Neural cell (in vitro differentiated cells): Measurements from ENCODE around the gene S100A13. TPM values are rescaled to one million over a fixed set of nuclear protein-coding genes. Genes with fewer than 3 reads are reported as not detected.
"Not testable (repeated sequence)": the region's sequence is repeated elsewhere in the genome, so short reads cannot be mapped to it uniquely, and the experiment has no call there.

Experiments
- H2AFZ ChIP-seq: fragments of 200-600, 300-800 bp; sonication (generic), shearing (Covaris generic); 2 replicates; pipeline ENCODE4 v1.6.0; 2014; ENCODE audit warnings: low read depth, mild to moderate bottlenecking, antibody characterized with exemption, low read length, moderate library complexity
- H3F3A ChIP-seq: fragments of 200-600 bp; shearing (Covaris generic); 2 replicates; pipeline ENCODE4 v1.6.1; 2016; ENCODE audit warnings: mild to moderate bottlenecking, moderate library complexity, mixed read lengths, antibody characterized with exemption, low read length; ENCODE audit not compliant: insufficient read depth, poor library complexity, severe bottlenecking
- H3K27ac ChIP-seq: fragments of 200-600, 300-800 bp; sonication (generic), shearing (Covaris generic); 2 replicates; pipeline ENCODE4 v1.5.1; 2014; ENCODE audit warnings: mild to moderate bottlenecking, low read length, moderate library complexity
- H3K27me3 ChIP-seq: fragments of 300-800, 200-600 bp; sonication (generic), shearing (Covaris generic); 2 replicates; pipeline ENCODE4 v1.6.0; 2014; ENCODE audit warnings: mild to moderate bottlenecking, low read depth, low read length, moderate library complexity; ENCODE audit not compliant: insufficient read depth
- H3K36me3 ChIP-seq: fragments of 300-800, 200-600 bp; sonication (generic), shearing (Covaris generic); 2 replicates; pipeline ENCODE4 v1.5.1; 2014; ENCODE audit warnings: mild to moderate bottlenecking, antibody characterized with exemption, low read length, moderate library complexity; ENCODE audit not compliant: insufficient read depth
- H3K4me2 ChIP-seq: fragments of 300-800, 200-600 bp; sonication (generic), shearing (Covaris generic); 2 replicates; pipeline ENCODE4 v1.6.0; 2014; ENCODE audit warnings: mild to moderate bottlenecking, low read length
- H3K4me3 ChIP-seq: fragments of 300-800, 200-600 bp; sonication (generic), shearing (Covaris generic); 2 replicates; pipeline ENCODE4 v1.5.1; 2014; ENCODE audit warnings: mild to moderate bottlenecking, low read length, moderate library complexity
- H3K79me2 ChIP-seq: fragments of 200-600 bp; shearing (Covaris generic); replicated peaks from 2 replicates; pipeline ENCODE4 v1.6.0; 2014; ENCODE audit warnings: mild to moderate bottlenecking, low read length, moderate library complexity; ENCODE audit not compliant: insufficient read depth
- H3K9ac ChIP-seq: fragments of 300-800, 200-600 bp; sonication (generic), shearing (Covaris generic); 2 replicates; pipeline ENCODE4 v1.6.1; 2016; ENCODE audit warnings: mild to moderate bottlenecking, low read length, mixed read lengths
- H3K9me2 ChIP-seq: fragments of 200-600 bp; shearing (Covaris generic); 2 replicates; pipeline ENCODE4 v1.6.1; 2016; ENCODE audit warnings: mild to moderate bottlenecking, low read length, mixed read lengths; ENCODE audit not compliant: insufficient read depth
- H3K9me3 ChIP-seq: fragments of 200-600, 300-800 bp; sonication (generic), shearing (Covaris generic); 2 replicates; pipeline ENCODE4 v1.6.1; 2016; ENCODE audit warnings: mild to moderate bottlenecking, mixed run types, low read length, moderate library complexity, mixed read lengths
- H4K20me1 ChIP-seq: fragments of 200-600 bp; shearing (Covaris generic); 2 replicates; pipeline ENCODE4 v1.6.1; 2016; ENCODE audit warnings: mild to moderate bottlenecking, mixed run types; ENCODE audit not compliant: insufficient read depth
- EP300 ChIP-seq: fragments of 450-650 bp; conservative IDR thresholded peaks from 2 replicates; pipeline ENCODE4 v1.6.1; 2014; ENCODE audit warnings: antibody characterized with exemption, mild to moderate bottlenecking, moderate library complexity; ENCODE audit not compliant: poor library complexity, severe bottlenecking
- EZH2 ChIP-seq: fragments of 200-600, 300-800 bp; shearing (Covaris generic), sonication (generic); IDR thresholded peaks from 2 replicates; pipeline ENCODE4 v1.6.1; 2014; ENCODE audit warnings: antibody characterized with exemption, low read length, borderline replicate concordance, mild to moderate bottlenecking; ENCODE audit not compliant: insufficient read depth, poor library complexity, severe bottlenecking
- MXI1 ChIP-seq: fragments of 450-650 bp; conservative IDR thresholded peaks from 2 replicates; pipeline ENCODE4 v1.6.1; 2014; ENCODE audit warnings: antibody characterized with exemption, mild to moderate bottlenecking; ENCODE audit not compliant: poor library complexity, severe bottlenecking
- POLR2AphosphoS5 ChIP-seq: IDR thresholded peaks from 2 replicates; pipeline ENCODE4 v1.6.1; 2012
- RAD21 ChIP-seq: fragments of 450-650 bp; conservative IDR thresholded peaks from 2 replicates; pipeline ENCODE4 v1.6.1; 2014; ENCODE audit warnings: antibody characterized with exemption, mild to moderate bottlenecking, moderate library complexity
- REST ChIP-seq: IDR thresholded peaks from 2 replicates; pipeline ENCODE4 v1.6.1; 2012; ENCODE audit warnings: borderline replicate concordance
- SMC3 ChIP-seq: fragments of 450-650 bp; conservative IDR thresholded peaks from 2 replicates; pipeline ENCODE4 v1.6.1; 2014; ENCODE audit warnings: antibody characterized with exemption, mild to moderate bottlenecking, moderate library complexity; ENCODE audit not compliant: poor library complexity
- TAF1 ChIP-seq: IDR thresholded peaks from 2 replicates; pipeline ENCODE4 v1.6.1; 2012; ENCODE audit warnings: low read depth
- polyA plus RNA-seq: library from polyadenylated mRNA; depleted of rRNA; stranded (reverse); fragments of >200 nt; gene quantifications from 2 replicates; pipeline ENCODE4 v1.2.3, GENCODE V29; 2014
- TF ChIP-seq, protein P1 (sequence below): fragments of 450-650 bp; IDR thresholded peaks from 2 replicates; pipeline ENCODE4 v1.5.1; 2014; ENCODE audit warnings: antibody characterized with exemption, mild to moderate bottlenecking, moderate library complexity; ENCODE audit not compliant: poor library complexity, severe bottlenecking

The S100A13 gene
- polyA plus RNA-seq, 1 donor from 2014 or later: 2.1 TPM

DNA sequence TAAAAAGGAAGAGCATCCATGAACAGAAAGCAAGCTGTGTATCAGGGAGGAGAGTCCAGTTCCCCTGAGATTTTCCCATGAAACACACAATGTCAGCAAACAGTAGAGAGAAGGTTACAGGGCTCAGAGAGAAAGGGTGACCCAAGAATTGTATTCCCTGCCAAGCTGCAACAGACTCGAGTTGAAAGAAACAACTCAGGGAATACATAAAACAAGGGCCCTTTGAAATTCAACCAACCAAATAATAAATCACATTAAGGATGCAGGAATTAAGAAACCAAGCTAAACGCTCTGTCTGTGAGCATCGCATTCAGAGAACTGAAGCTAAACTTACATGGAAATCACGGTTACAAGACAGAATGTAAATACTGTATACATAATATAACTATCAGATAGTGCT lies 34.6 kb downstream of the S100A13 start:
- Histone ChIP-seq H3K9me3 (no peaks in the 10 kb centered on the region), H3K27me3 (no peaks in the 10 kb centered on the region), H3K4me3 (no peak overlapping the region), H3K4me2 (no peak overlapping the region), H3K9me2 (no peaks in the 10 kb centered on the region), H3K36me3 (no peaks in the 10 kb centered on the region), H3K79me2 (no peaks in the 10 kb centered on the region), H3K27ac (no peak overlapping the region), H3F3A (no peaks in the 10 kb centered on the region), H3K9ac (no peak overlapping the region), H4K20me1 (no peaks in the 10 kb centered on the region), H2AFZ (no peak overlapping the region)
- TF ChIP-seq TAF1 (no peak), POLR2AphosphoS5 (no peak), RAD21 (no peak), EP300 (no peak), EZH2 (no peak), REST (no peak), MXI1 (no peak), SMC3 (no peak)
- TF ChIP-seq, protein P1, sequence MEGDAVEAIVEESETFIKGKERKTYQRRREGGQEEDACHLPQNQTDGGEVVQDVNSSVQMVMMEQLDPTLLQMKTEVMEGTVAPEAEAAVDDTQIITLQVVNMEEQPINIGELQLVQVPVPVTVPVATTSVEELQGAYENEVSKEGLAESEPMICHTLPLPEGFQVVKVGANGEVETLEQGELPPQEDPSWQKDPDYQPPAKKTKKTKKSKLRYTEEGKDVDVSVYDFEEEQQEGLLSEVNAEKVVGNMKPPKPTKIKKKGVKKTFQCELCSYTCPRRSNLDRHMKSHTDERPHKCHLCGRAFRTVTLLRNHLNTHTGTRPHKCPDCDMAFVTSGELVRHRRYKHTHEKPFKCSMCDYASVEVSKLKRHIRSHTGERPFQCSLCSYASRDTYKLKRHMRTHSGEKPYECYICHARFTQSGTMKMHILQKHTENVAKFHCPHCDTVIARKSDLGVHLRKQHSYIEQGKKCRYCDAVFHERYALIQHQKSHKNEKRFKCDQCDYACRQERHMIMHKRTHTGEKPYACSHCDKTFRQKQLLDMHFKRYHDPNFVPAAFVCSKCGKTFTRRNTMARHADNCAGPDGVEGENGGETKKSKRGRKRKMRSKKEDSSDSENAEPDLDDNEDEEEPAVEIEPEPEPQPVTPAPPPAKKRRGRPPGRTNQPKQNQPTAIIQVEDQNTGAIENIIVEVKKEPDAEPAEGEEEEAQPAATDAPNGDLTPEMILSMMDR: no peak

DNA sequence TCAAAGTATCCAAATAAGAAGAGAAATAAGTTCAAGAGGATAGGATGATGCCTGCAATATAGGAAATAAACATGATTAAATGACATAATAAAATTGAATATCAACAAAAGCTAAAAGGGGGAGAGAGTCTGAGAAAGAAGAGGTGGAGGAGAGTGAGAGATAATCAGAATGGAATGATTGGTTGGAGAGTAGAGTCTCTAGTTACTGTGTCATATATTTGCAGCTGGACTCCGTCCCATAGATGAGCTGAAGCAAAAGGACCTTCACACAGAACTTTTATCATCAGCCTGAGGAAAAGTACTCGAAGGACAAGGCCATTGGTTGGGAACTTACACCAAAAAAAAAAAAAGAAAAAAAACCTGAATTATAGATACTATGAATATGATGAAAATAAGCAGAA lies 38.8 kb downstream of the S100A13 start:
- no peaks in the 10 kb centered on the region for H3K79me2 ChIP-seq
- H3K9ac ChIP-seq: no peak overlapping the region
- no peaks in the 10 kb centered on the region for H3K9me3 ChIP-seq
- H4K20me1 ChIP-seq: no peaks in the 10 kb centered on the region
- H3K4me2 ChIP-seq: no peak overlapping the region
- TF ChIP-seq SMC3 (no peak), TAF1 (no peak), POLR2AphosphoS5 (no peak), REST (no peak), EZH2 (no peak), RAD21 (no peak)
- no peak overlapping the region for H3K27ac ChIP-seq
- H3K36me3 ChIP-seq: no peaks in the 10 kb centered on the region
- H2AFZ ChIP-seq: no peak overlapping the region
- H3K27me3 ChIP-seq: no peaks in the 10 kb centered on the region
- H3K9me2 ChIP-seq: no peaks in the 10 kb centered on the region
- no peaks in the 10 kb centered on the region for H3F3A ChIP-seq
- no peak overlapping the region for H3K4me3 ChIP-seq

- H3K36me3 ChIP-seq, H3K27me3 ChIP-seq, H3K9me3 ChIP-seq, H3K9ac ChIP-seq, H3K4me3 ChIP-seq, H2AFZ ChIP-seq, H3K27ac ChIP-seq, H3K4me2 ChIP-seq, H3F3A ChIP-seq, H4K20me1 ChIP-seq, H3K9me2 ChIP-seq, H3K79me2 ChIP-seq: not testable (repeated sequence)
These were observed 39.3 kb downstream of the S100A13 start for GRCh38 chr1:153588033-153588432.
